DMS53 treated with DMSO at 0.1 percent for 48 hours (cell line): Measurements from ENCODE around the gene CETN3.
"Not testable (repeated sequence)": the region's sequence is repeated elsewhere in the genome, so short reads cannot be mapped to it uniquely, and the experiment has no call there.

ENCODE experiments used
- DNase-seq: peaks from one replicate; lab custom pipeline; 2025; ENCODE audit not compliant: unreplicated experiment; lab: John Stamatoyannopoulos, UW

Gene CETN3

DNA sequence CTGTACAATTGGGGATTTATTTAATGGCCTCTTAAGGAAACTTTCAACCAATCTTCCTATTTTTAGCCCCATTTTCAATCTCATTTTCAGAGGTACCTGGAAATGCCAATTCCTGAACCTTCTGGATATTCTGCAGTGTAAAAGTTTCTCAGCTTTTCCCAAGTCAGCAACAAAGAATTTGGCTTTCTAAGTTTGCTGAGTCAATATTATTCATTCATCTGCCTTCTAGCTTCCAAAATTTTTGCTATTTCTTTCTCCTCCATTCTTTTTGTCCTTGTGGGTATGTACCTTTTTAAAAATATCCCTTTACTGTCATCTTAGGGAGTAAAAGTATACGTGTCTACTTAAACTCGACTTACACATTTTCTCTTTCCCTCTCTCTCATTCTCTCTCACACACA, 25.7 kb downstream of the CETN3 start:
- DNase-seq = no peak

- peak; percentile 31 for DNase-seq
Measured at GRCh38 chr5:90381213-90381929, 28.2 kb downstream of the CETN3 start.

- DNase-seq = no peak
Measured at GRCh38 chr5:90379652-90380051, 29.9 kb downstream of the CETN3 start.

GRCh38 chr5:90378752-90379151, 30.8 kb downstream of the CETN3 start:
- no peak for DNase-seq

- DNase-seq = not testable (repeated sequence)
Measured at GRCh38 chr5:90371269-90371668, 38.3 kb downstream of the CETN3 start.

DNA sequence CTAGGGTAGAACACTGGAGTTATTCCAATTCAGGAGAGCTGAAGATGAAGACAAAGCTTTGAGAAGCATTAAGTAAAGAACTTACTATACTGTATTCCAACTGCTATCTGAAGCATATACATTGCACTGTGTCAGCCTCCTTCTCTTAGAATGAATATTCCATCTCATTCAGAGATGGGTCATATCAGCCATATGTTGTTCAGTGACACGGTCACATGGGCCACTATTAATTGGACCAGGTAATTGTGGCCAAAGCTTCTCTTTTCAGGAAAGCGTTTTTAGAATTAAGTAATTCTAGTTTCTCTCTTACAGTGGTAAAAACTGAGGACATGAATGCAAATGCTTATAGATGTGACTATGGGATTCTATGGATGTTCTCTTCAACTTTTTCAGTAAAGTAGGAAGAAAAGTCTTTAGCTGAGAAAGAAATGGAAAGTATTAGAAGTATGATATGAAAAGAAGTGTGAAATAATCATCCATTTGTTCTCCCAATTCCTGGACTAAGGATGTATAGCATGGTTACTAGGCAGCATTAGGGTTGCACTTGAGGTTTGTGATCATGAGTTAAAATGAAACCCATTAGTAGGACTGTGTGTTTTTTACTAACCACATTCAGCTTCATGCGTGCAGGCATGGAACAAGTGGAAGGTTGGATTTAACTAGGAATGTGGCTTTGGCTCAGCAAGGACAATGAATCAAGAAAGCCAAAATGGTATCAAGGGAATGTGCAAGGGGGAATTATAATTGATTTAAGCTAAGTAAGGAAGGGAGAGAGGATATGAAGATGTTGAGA, 40.9 kb downstream of the CETN3 start:
- DNase-seq = no peak

DNA sequence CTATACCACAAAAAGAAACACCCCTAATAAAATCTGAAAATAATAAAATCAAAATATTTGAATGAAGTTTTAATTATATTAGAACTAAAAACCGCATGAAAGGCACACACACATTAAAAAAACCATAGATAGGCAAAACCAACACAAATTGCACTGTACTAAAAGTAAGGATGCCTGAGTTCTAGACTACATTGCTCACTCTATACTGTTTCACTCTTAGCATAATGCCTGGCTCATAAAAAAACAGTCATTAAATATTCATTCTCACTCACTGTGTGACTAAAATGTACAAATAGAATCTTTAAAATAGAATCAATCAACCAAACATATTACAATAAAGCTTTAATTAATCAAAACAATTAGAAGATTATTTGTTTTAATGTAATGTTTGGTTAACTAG, 41.7 kb downstream of the CETN3 start:
- DNase-seq = no peak

DNA sequence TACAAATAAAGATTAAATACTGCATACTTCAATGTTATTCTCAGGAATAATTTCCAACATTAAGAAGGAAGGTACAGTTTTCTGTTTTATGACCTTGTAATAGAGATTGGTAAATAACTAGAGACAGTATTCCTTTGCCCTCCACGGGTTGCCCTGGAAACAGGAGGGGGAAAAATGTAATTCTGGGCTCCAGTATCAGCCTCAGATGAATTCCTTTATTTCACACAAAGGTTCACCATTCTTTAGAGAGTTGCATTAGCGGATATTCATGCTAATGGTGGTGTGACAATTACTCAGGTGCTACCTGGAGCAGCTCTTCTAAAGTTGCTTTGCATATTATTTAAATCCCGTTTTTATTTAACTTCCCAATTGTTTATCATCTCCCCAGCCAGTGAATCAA, 42.6 kb downstream of the CETN3 start:
- DNase-seq = no peak

GRCh38 chr5:90365328-90365727, 44.2 kb downstream of the CETN3 start:
- no peak for DNase-seq

GRCh38 chr5:90359073-90359920, 50.3 kb downstream of the CETN3 start:
- no peak for DNase-seq

GRCh38 chr5:90356622-90357021, 52.9 kb downstream of the CETN3 start:
- DNase-seq = no peak

GRCh38 chr5:90356176-90356575, 53.4 kb downstream of the CETN3 start:
- no peak for DNase-seq

- DNase-seq = no peak
Measured at GRCh38 chr5:90355635-90356034, 53.9 kb downstream of the CETN3 start.

DNA sequence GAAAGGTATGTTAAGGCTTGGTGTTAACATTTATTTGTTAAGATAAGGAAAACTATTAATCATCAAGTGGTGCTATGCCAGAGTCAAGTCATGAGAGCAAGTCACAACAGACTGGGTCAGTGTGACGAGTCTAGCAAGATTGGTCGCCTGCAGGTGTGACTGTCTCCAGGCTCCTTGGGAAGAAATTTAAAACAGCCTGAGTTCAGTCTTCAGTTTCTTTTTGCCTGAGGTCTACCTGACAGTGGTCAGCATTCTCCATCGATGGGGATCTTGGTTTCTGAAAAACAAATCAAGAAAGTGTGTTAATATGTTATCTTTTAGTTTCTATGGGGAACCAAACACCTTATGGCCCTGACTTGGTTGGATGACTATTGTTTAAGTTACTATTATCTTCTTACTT, 56.3 kb downstream of the CETN3 start:
- DNase-seq = no peak

GRCh38 chr5:90351101-90351500, 58.5 kb downstream of the CETN3 start:
- no peak for DNase-seq

DNA sequence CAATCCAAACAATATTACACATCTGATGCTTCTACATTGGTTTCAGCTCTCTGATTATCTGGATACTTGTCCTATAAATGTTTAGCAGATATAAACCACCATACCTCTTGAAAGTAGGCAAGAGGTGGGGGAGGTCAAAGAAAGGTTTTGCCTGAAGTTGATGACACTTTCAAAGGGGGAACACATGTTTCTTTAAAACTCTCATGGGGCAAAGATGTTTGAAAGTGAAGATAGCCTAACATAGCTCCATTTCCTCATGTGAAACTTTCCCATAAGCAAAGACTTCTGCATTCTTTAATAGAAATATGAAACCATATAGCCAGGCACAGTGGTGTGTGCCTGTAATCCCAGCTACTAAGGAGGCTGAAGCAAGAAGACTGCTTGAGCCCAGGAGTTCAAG, 62.1 kb downstream of the CETN3 start:
- no peak for DNase-seq

- DNase-seq = no peak
Measured at GRCh38 chr5:90345684-90346083, 63.9 kb downstream of the CETN3 start.

- no peak for DNase-seq
Measured at GRCh38 chr5:90344689-90345088, 64.9 kb downstream of the CETN3 start.

- DNase-seq = not testable (repeated sequence)
Measured at GRCh38 chr5:90343731-90344130, 65.8 kb downstream of the CETN3 start.

GRCh38 chr5:90342576-90342975, 67.0 kb downstream of the CETN3 start:
- no peak for DNase-seq
